ENCODE measurements around the gene CAMK1D. TPM values are rescaled to one million over a fixed set of nuclear protein-coding genes. Genes with fewer than 3 reads are reported as not detected.

CAMK1D gene
- total RNA-seq, 2 experiments from 2014 or later, result 19.0 to 25.6 TPM

- TF ChIP-seq, protein P1, sequence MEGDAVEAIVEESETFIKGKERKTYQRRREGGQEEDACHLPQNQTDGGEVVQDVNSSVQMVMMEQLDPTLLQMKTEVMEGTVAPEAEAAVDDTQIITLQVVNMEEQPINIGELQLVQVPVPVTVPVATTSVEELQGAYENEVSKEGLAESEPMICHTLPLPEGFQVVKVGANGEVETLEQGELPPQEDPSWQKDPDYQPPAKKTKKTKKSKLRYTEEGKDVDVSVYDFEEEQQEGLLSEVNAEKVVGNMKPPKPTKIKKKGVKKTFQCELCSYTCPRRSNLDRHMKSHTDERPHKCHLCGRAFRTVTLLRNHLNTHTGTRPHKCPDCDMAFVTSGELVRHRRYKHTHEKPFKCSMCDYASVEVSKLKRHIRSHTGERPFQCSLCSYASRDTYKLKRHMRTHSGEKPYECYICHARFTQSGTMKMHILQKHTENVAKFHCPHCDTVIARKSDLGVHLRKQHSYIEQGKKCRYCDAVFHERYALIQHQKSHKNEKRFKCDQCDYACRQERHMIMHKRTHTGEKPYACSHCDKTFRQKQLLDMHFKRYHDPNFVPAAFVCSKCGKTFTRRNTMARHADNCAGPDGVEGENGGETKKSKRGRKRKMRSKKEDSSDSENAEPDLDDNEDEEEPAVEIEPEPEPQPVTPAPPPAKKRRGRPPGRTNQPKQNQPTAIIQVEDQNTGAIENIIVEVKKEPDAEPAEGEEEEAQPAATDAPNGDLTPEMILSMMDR (conservative IDR thresholded peaks at IDR 0.05; ENCODE audit: low read length), result no peak
- no peak for TF ChIP-seq EZH2phosphoT487 (IDR thresholded peaks at IDR 0.05; ENCODE audit: borderline replicate concordance, low read depth, low read length)
- Histone ChIP-seq H3K4me1 (ENCODE audit: insufficient read depth, low read length, poor library complexity, severe bottlenecking) (no peaks in the 10 kb centered on the region), H3K9me2 (ENCODE audit: insufficient read depth, low read length) (no peaks in the 10 kb centered on the region), H3K36me3 (ENCODE audit: insufficient read depth, low read length) (no peaks in the 10 kb centered on the region), H3K4me2 (ENCODE audit: low read length) (no peak overlapping the region), H4K20me1 (ENCODE audit: insufficient read depth, low read length) (no peaks in the 10 kb centered on the region), H2AFZ (ENCODE audit: low read length) (no peak overlapping the region), H3K27ac (ENCODE audit: low read depth, low read length, poor library complexity, severe bottlenecking) (no peak overlapping the region), H3K4me3 (ENCODE audit: low read depth, low read length, poor library complexity, severe bottlenecking) (no peak overlapping the region), H3K9me3 (ENCODE audit: low read length) (no peaks in the 10 kb centered on the region), H3K79me2 (ENCODE audit: insufficient read depth, low read depth, low read length) (no peaks in the 10 kb centered on the region)
- no peak for DNase-seq (ENCODE audit: low spot score)
- CTCF ChIA-PET (ENCODE audit: unreplicated experiment), result interaction anchor here (0.6 kb wide), 2 partner anchors 186 to 190 kb away, joined by 3 read pairs; no protein-coding TSS in a partner anchor
- intact Hi-C loops (cut with micrococcal nuclease; ENCODE audit: unreplicated experiment), result no loop called here
- POLR2A ChIA-PET, result interaction anchor here (0.9 kb wide), 1 partner anchor 268 kb away, joined by 5 read pairs; no protein-coding TSS in a partner anchor
- no TSS peak for BruUV-seq (replicated peaks)
Observed at GRCh38 chr10:12717981-12718707, 368.8 kb downstream of the CAMK1D start.

- Histone ChIP-seq H3K4me1 (ENCODE audit: insufficient read depth, low read length, poor library complexity, severe bottlenecking) (no peaks in the 10 kb centered on the region), H3K36me3 (ENCODE audit: insufficient read depth, low read length) (no peaks in the 10 kb centered on the region), H3K4me3 (ENCODE audit: low read depth, low read length, poor library complexity, severe bottlenecking) (no peak overlapping the region), H3K4me2 (ENCODE audit: low read length) (no peak overlapping the region), H4K20me1 (ENCODE audit: insufficient read depth, low read length) (no peaks in the 10 kb centered on the region), H2AFZ (ENCODE audit: low read length) (no peak overlapping the region), H3K79me2 (ENCODE audit: insufficient read depth, low read depth, low read length) (no peaks in the 10 kb centered on the region), H3K27ac (ENCODE audit: low read depth, low read length, poor library complexity, severe bottlenecking) (no peak overlapping the region), H3K9me2 (ENCODE audit: insufficient read depth, low read length) (no peaks in the 10 kb centered on the region), H3K9me3 (ENCODE audit: low read length) (no peaks in the 10 kb centered on the region)
- ChIA-PET POLR2A (no interaction called here), CTCF (ENCODE audit: unreplicated experiment) (no interaction called here)
- no peak for DNase-seq (ENCODE audit: low spot score)
- TF ChIP-seq, protein P1 (conservative IDR thresholded peaks at IDR 0.05; ENCODE audit: low read length), result no peak
- no peak for TF ChIP-seq EZH2phosphoT487 (IDR thresholded peaks at IDR 0.05; ENCODE audit: borderline replicate concordance, low read depth, low read length)
- no TSS peak for BruUV-seq (replicated peaks)
- intact Hi-C loops (cut with micrococcal nuclease; ENCODE audit: unreplicated experiment), result no loop called here
Observed at GRCh38 chr10:12719365-12719764, 370.0 kb downstream of the CAMK1D start.

Measured in OCI-LY7 (cell line).